Measurements from ENCODE around the gene DPEP2NB. TPM values are rescaled to one million over a fixed set of nuclear protein-coding genes. Genes with fewer than 3 reads are reported as not detected.
A peak's percentile ranks its signal among the peaks of the same experiment; 100 is the strongest.
"Not testable (repeated sequence)": the region's sequence is repeated elsewhere in the genome, so short reads cannot be mapped to it uniquely, and the experiment has no call there.

The DPEP2NB gene
- total RNA-seq, 6 donors from 2014 or later = not detected

GRCh38 chr16:67975321-67976105, 40.2 kb downstream of the DPEP2NB start:
- no peak for ATAC-seq (ENCODE audit: low FRiP score in 2 of 2)
- Histone ChIP-seq H3K36me3 (no peaks in the 10 kb centered on the region), H3K4me1 (no peaks in the 10 kb centered on the region), H3K27me3 (no peaks in the 10 kb centered on the region), H3K27ac (no peak overlapping the region), H3K9me3 (no peaks in the 10 kb centered on the region), H3K4me3 (no peak overlapping the region)
- no peak for DNase-seq
- WGBS, 2 donors = 74 to 78% methylated on average over 14 of the region's 14 CpGs
- TF ChIP-seq POLR2AphosphoS5 (IDR thresholded peaks at IDR 0.05) (no peak), EP300 (IDR thresholded peaks at IDR 0.05) (no peak), CTCF (IDR thresholded peaks at IDR 0.05) (no peak), POLR2A (IDR thresholded peaks at IDR 0.05) (no peak)

GRCh38 chr16:67972285-67972684, 43.4 kb downstream of the DPEP2NB start:
- not testable (repeated sequence) for ATAC-seq (ENCODE audit: low FRiP score in 2 of 2); H3K4me3 ChIP-seq; H3K36me3 ChIP-seq; H3K27ac ChIP-seq; H3K9me3 ChIP-seq; H3K27me3 ChIP-seq; DNase-seq
- H3K4me1 ChIP-seq = peaks cover 0 to 17% (median 6%) of the 10 kb centered on the region in 4 donors
- 87 to 95% methylated on average over 7 of the region's 7 CpGs for WGBS, 2 donors

GRCh38 chr16:67971111-67971510, 44.6 kb downstream of the DPEP2NB start:
- Histone ChIP-seq H3K36me3 (no peaks in the 10 kb centered on the region), H3K27ac (no peak overlapping the region), H3K9me3 (no peaks in the 10 kb centered on the region), H3K4me1 (peaks cover 11 to 29% (median 18%) of the 10 kb centered on the region in 4 donors), H3K27me3 (no peaks in the 10 kb centered on the region), H3K4me3 (no peak overlapping the region)
- TF ChIP-seq POLR2AphosphoS5 (IDR thresholded peaks at IDR 0.05) = no peak
- TF ChIP-seq CTCF (IDR thresholded peaks at IDR 0.05) = no peak
- TF ChIP-seq POLR2A (IDR thresholded peaks at IDR 0.05) = no peak
- no peak for TF ChIP-seq EP300 (IDR thresholded peaks at IDR 0.05)
- 88 to 96% methylated on average over 9 of the region's 9 CpGs for WGBS, 2 donors
- DNase-seq (no peak), ATAC-seq (ENCODE audit: low FRiP score in 2 of 2) (no peak)

- TF ChIP-seq POLR2A (IDR thresholded peaks at IDR 0.05) (no peak), POLR2AphosphoS5 (IDR thresholded peaks at IDR 0.05) (no peak), EP300 (IDR thresholded peaks at IDR 0.05) (no peak), CTCF (IDR thresholded peaks at IDR 0.05) (no peak)
- Histone ChIP-seq H3K27ac (peak overlapping the region; percentile 90 to 98 (median 96)), H3K36me3 (peaks cover 0 to 4% (median 0%) of the 10 kb centered on the region in 4 donors), H3K27me3 (no peaks in the 10 kb centered on the region), H3K4me3 (peak overlapping the region; percentile 49 to 99 (median 76)), H3K9me3 (no peaks in the 10 kb centered on the region), H3K4me1 (peaks cover 19 to 39% (median 28%) of the 10 kb centered on the region in 4 donors)
- WGBS, 2 donors = 50 to 53% methylated on average over 24 to 33 of the region's 40 CpGs
- ATAC-seq (ENCODE audit: low FRiP score in 2 of 2) (no peak), DNase-seq (peak in 1 of 2 donors; percentile 78)
Observed at GRCh38 chr16:67969254-67970039, 46.3 kb downstream of the DPEP2NB start.

Data from upper lobe of left lung (tissue), 6 donors.